SK-N-SH (cell line): ENCODE results near the gene GTF2F2. TPM values are rescaled to one million over a fixed set of nuclear protein-coding genes. Genes with fewer than 3 reads are reported as not detected.

Experiments used
- CTCF ChIA-PET: fragments of 300-600, 350-600 bp; formaldehyde crosslinking; extraction: SDS; loops from one replicate; lab custom pipeline; 2021; lab: Yijun Ruan, JAX
- POLR2A ChIA-PET: fragments of 350-600 bp; sonication (Branson Sonifier 250); formaldehyde crosslinking; extraction: SDS; loops from one replicate; lab custom pipeline; 2020; ENCODE audit warnings: antibody characterized with exemption, inconsistent platforms; lab: Yijun Ruan, JAX
- DNase-seq: peaks from one replicate; pipeline ENCODE4 v3.0.0; 2012
- H2AFZ ChIP-seq: fragments of 200-600 bp; sonication (generic); 2 replicates; pipeline ENCODE4 v1.8.1; 2016; ENCODE audit warnings: antibody characterized with exemption, mild to moderate bottlenecking, low read depth
- H3F3A ChIP-seq: fragments of 200-600 bp; sonication (generic); replicated peaks from 2 replicates; pipeline ENCODE3; 2016; ENCODE audit warnings: antibody characterized with exemption, mild to moderate bottlenecking; ENCODE audit not compliant: insufficient read depth
- H3K27ac ChIP-seq, 2 experiments: fragments of 200-500 bp in 1 of 2; fragments of 200-600 bp in 1 of 2; sonication (Bioruptor generic) in 1 of 2; sonication (generic), shearing (Covaris generic) in 1 of 2; 2 replicates each; pipeline versions ENCODE4 v1.5.1 to v1.6.1; 2014 to 2016; ENCODE audit warnings: low read depth in 2 of 2, inconsistent platforms in 1 of 2, low read length in 1 of 2, mild to moderate bottlenecking in 1 of 2, mixed read lengths in 1 of 2
- H3K27me3 ChIP-seq: fragments of 200-600 bp; sonication (generic), shearing (Covaris generic); 2 replicates; pipeline ENCODE4 v1.6.1; 2016; ENCODE audit warnings: mixed run types; ENCODE audit not compliant: insufficient read depth
- H3K36me3 ChIP-seq, 2 experiments: fragments of 200-500 bp in 1 of 2; fragments of 200-600 bp in 1 of 2; sonication (Bioruptor generic) in 1 of 2; sonication (generic) in 1 of 2; replicated peaks in 1 of 2; 2 replicates each; pipeline versions ENCODE3 to v1.5.1; 2014 to 2016; ENCODE audit warnings: low read length in 1 of 2, mild to moderate bottlenecking in 1 of 2; ENCODE audit not compliant: insufficient read depth in 2 of 2, control insufficient read depth in 1 of 2
- H3K4me1 ChIP-seq, 2 experiments: fragments of 200-500 bp in 1 of 2; fragments of 200-600 bp in 1 of 2; sonication (Bioruptor generic) in 1 of 2; sonication (generic), shearing (Covaris generic) in 1 of 2; 2 replicates each; pipeline versions ENCODE4 v1.5.1 to v1.6.1; 2014 to 2016; ENCODE audit warnings: low read depth in 1 of 2, low read length in 1 of 2, mixed run types in 1 of 2; ENCODE audit not compliant: insufficient read depth in 2 of 2, control insufficient read depth in 1 of 2
- H3K4me2 ChIP-seq: fragments of 200-600 bp; sonication (generic), shearing (Covaris generic); 2 replicates; pipeline ENCODE4 v1.6.1; 2017; ENCODE audit warnings: mixed run types
- H3K4me3 ChIP-seq, 2 experiments: fragments of 200-500 bp in 1 of 2; fragments of 200-600 bp in 1 of 2; sonication (Bioruptor generic) in 1 of 2; sonication (generic), shearing (Covaris generic) in 1 of 2; 2 replicates each; pipeline versions ENCODE4 v1.5.1 to v1.8.1; 2014 to 2016; ENCODE audit warnings: low read depth in 2 of 2, inconsistent platforms in 1 of 2, low read length in 1 of 2, mild to moderate bottlenecking in 1 of 2, mixed read lengths in 1 of 2, moderate library complexity in 1 of 2
- H3K79me2 ChIP-seq: fragments of 200-600 bp; sonication (generic); 2 replicates; pipeline ENCODE4 v1.8.1; 2017; ENCODE audit warnings: mild to moderate bottlenecking; ENCODE audit not compliant: insufficient read depth
- H3K9ac ChIP-seq: fragments of 200-600 bp; sonication (generic); 2 replicates; pipeline ENCODE4 v1.6.1; 2017; ENCODE audit warnings: mixed run types
- H3K9me2 ChIP-seq: fragments of 200-600 bp; sonication (generic); 2 replicates; pipeline ENCODE4 v1.6.1; 2017; ENCODE audit warnings: mixed run types
- H3K9me3 ChIP-seq: fragments of 200-600 bp; sonication (generic); 2 replicates; pipeline ENCODE4 v1.6.1; 2017; ENCODE audit warnings: mixed run types, mild to moderate bottlenecking, moderate library complexity
- H4K20me1 ChIP-seq: fragments of 200-600 bp; sonication (generic); 2 replicates; pipeline ENCODE4 v1.6.1; 2017; ENCODE audit warnings: mild to moderate bottlenecking, mixed run types; ENCODE audit not compliant: insufficient read depth
- EP300 ChIP-seq, 2 experiments: IDR thresholded peaks; 2 replicates each; pipeline versions ENCODE4 v1.4.0 to v1.6.1; 2012; ENCODE audit warnings: borderline replicate concordance in 1 of 2, low read depth in 1 of 2, low read length in 1 of 2
- EZH2phosphoT487 ChIP-seq: fragments of 200-600 bp; sonication (generic); IDR thresholded peaks from 2 replicates; pipeline ENCODE4 v1.6.1; 2017; ENCODE audit warnings: low read depth, mixed run types, mild to moderate bottlenecking, antibody characterized with exemption, moderate library complexity, borderline replicate concordance
- FOXJ3 ChIP-seq: sonication (generic); formaldehyde crosslinking; IDR thresholded peaks from 2 replicates; pipeline ENCODE4 v1.5.1; 2020; ENCODE audit warnings: mild to moderate bottlenecking, missing genetic modification reagents
- FOXM1 ChIP-seq: IDR thresholded peaks from 2 replicates; pipeline ENCODE4 v1.4.0; 2012; ENCODE audit warnings: low read depth, mild to moderate bottlenecking
- GATA2 ChIP-seq: sonication (generic); formaldehyde crosslinking; IDR thresholded peaks from 2 replicates; pipeline ENCODE4 v1.5.0; 2020; ENCODE audit warnings: mild to moderate bottlenecking, missing genetic modification reagents
- NFIC ChIP-seq: IDR thresholded peaks from 2 replicates; pipeline ENCODE4 v1.4.0; 2012; ENCODE audit warnings: borderline replicate concordance
- POLR2AphosphoS5 ChIP-seq: IDR thresholded peaks from 2 replicates; pipeline ENCODE4 v1.6.1; 2012; ENCODE audit warnings: low read depth, low read length
- SMC3 ChIP-seq: IDR thresholded peaks from 2 replicates; pipeline ENCODE4 v1.6.1; 2012; ENCODE audit warnings: low read depth, low read length, improper control_type of control experiment
- TAF1 ChIP-seq: IDR thresholded peaks from 2 replicates; pipeline ENCODE4 v1.6.1; 2012; ENCODE audit warnings: low read depth, mild to moderate bottlenecking, low read length, moderate library complexity, borderline replicate concordance
- TCF12 ChIP-seq: IDR thresholded peaks from 2 replicates; pipeline ENCODE4 v1.4.0; 2012
- TEAD4 ChIP-seq: IDR thresholded peaks from 2 replicates; pipeline ENCODE4 v1.4.0; 2012; ENCODE audit warnings: mild to moderate bottlenecking, borderline replicate concordance; ENCODE audit not compliant: insufficient read depth
- WGBS: methylation state at CpG from one replicate; pipeline ENCODE4 v1.1.6; 2017; ENCODE audit warnings: low lambda C conversion rate; 5-methylcytosine and 5-hydroxymethylcytosine counted together
- polyA plus RNA-seq, 3 experiments: library from polyadenylated mRNA; depleted of rRNA; stranded (reverse); fragments of >200 nt; gene quantifications; 2 replicates each; pipeline ENCODE4 v1.2.3, GENCODE V29; 2012
- TF ChIP-seq, protein P1 (sequence below): fragments of 150-350 bp; IDR thresholded peaks from 2 replicates; pipeline ENCODE4 v1.6.1; 2016; ENCODE audit warnings: mild to moderate bottlenecking, low read depth, low read length
- TF ChIP-seq, protein P2 (sequence below): IDR thresholded peaks from 2 replicates; pipeline ENCODE4; 2012
- TF ChIP-seq, protein P3 (sequence below): IDR thresholded peaks from 2 replicates; pipeline ENCODE4 v1.6.1; 2012; ENCODE audit warnings: mild to moderate bottlenecking, low read depth, low read length, moderate library complexity
- TF ChIP-seq, protein P4 (sequence below): fragments of 150-350 bp; IDR thresholded peaks from 2 replicates; pipeline ENCODE4 v1.6.1; 2017; ENCODE audit warnings: antibody characterized with exemption, low read length, low read depth, borderline replicate concordance

Gene GTF2F2
- polyA plus RNA-seq, 1 of the 3 experiments (the other 2 are of a cell fraction) = 24.2 TPM

DNA sequence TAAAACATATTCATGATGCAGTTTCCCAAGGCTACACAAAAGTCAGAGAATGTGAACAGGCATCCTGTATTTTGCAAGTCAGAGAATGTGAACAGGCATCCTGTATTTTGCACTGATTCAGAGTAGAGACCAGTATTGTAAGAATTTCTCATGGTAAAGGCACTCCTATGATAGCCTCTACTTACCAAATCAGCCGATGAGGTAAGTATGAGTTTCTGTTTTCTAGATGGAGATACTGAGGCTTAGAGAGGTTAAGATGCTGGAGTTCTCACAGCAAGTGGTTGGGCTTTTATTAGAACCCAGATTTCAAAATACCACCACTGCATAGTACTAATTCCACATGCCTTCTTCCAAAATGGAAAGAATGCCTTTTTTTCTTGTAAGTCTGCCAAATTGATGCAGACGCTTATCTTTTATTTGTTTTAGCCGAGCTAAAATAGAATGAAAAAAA is 208.4 kb downstream of the GTF2F2 start:
- no peak overlapping the region for H2AFZ ChIP-seq
- DNase-seq = no peak
- peaks cover 18% of the 10 kb centered on the region for H4K20me1 ChIP-seq
- POLR2A ChIA-PET = no interaction called here
- H3K36me3 ChIP-seq = peaks cover 0 to 1% of the 10 kb centered on the region in 2 experiments
- peak overlapping the region; percentile 67 for H3K4me2 ChIP-seq
- H3K4me3 ChIP-seq = no peak overlapping the region
- 41% methylated on average over 3 of the region's 3 CpGs for WGBS
- no peaks in the 10 kb centered on the region for H3K9me2 ChIP-seq
- TF ChIP-seq, protein P1, sequence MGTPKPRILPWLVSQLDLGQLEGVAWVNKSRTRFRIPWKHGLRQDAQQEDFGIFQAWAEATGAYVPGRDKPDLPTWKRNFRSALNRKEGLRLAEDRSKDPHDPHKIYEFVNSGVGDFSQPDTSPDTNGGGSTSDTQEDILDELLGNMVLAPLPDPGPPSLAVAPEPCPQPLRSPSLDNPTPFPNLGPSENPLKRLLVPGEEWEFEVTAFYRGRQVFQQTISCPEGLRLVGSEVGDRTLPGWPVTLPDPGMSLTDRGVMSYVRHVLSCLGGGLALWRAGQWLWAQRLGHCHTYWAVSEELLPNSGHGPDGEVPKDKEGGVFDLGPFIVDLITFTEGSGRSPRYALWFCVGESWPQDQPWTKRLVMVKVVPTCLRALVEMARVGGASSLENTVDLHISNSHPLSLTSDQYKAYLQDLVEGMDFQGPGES = no peak
- TF ChIP-seq SMC3 (no peak), GATA2 (CRISPR knock-in tag) (no peak), EZH2phosphoT487 (no peak), NFIC (peak; percentile 55; the same call in 1 of the 2 replicates), TEAD4 (no peak), EP300 (IDR thresholded peaks at IDR 0.05; ENCODE audit: borderline replicate concordance in 1 of 2, low read depth in 1 of 2, low read length in 1 of 2) (no peak), TCF12 (0 out of 2 replicates have a peak, but pooled peaks have one; percentile 15), TAF1 (no peak), FOXM1 (no peak), POLR2AphosphoS5 (no peak), FOXJ3 (CRISPR knock-in tag) (no peak)
- TF ChIP-seq, protein P2, sequence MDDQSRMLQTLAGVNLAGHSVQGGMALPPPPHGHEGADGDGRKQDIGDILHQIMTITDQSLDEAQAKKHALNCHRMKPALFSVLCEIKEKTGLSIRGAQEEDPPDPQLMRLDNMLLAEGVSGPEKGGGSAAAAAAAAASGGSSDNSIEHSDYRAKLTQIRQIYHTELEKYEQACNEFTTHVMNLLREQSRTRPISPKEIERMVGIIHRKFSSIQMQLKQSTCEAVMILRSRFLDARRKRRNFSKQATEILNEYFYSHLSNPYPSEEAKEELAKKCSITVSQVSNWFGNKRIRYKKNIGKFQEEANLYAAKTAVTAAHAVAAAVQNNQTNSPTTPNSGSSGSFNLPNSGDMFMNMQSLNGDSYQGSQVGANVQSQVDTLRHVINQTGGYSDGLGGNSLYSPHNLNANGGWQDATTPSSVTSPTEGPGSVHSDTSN = no peak
- TF ChIP-seq, protein P3, sequence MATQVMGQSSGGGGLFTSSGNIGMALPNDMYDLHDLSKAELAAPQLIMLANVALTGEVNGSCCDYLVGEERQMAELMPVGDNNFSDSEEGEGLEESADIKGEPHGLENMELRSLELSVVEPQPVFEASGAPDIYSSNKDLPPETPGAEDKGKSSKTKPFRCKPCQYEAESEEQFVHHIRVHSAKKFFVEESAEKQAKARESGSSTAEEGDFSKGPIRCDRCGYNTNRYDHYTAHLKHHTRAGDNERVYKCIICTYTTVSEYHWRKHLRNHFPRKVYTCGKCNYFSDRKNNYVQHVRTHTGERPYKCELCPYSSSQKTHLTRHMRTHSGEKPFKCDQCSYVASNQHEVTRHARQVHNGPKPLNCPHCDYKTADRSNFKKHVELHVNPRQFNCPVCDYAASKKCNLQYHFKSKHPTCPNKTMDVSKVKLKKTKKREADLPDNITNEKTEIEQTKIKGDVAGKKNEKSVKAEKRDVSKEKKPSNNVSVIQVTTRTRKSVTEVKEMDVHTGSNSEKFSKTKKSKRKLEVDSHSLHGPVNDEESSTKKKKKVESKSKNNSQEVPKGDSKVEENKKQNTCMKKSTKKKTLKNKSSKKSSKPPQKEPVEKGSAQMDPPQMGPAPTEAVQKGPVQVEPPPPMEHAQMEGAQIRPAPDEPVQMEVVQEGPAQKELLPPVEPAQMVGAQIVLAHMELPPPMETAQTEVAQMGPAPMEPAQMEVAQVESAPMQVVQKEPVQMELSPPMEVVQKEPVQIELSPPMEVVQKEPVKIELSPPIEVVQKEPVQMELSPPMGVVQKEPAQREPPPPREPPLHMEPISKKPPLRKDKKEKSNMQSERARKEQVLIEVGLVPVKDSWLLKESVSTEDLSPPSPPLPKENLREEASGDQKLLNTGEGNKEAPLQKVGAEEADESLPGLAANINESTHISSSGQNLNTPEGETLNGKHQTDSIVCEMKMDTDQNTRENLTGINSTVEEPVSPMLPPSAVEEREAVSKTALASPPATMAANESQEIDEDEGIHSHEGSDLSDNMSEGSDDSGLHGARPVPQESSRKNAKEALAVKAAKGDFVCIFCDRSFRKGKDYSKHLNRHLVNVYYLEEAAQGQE = no peak
- TF ChIP-seq, protein P4, sequence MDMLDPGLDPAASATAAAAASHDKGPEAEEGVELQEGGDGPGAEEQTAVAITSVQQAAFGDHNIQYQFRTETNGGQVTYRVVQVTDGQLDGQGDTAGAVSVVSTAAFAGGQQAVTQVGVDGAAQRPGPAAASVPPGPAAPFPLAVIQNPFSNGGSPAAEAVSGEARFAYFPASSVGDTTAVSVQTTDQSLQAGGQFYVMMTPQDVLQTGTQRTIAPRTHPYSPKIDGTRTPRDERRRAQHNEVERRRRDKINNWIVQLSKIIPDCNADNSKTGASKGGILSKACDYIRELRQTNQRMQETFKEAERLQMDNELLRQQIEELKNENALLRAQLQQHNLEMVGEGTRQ = no peak
- TF ChIP-seq, all 33 proteins: peak for 2
- H3K27me3 ChIP-seq = no peaks in the 10 kb centered on the region
- peak overlapping the region in 1 of 2 experiments; percentile 86; a peak in 2 of 4 replicates for H3K27ac ChIP-seq
- no peaks in the 10 kb centered on the region for H3K79me2 ChIP-seq
- H3K4me1 ChIP-seq = peaks cover 5 to 62% of the 10 kb centered on the region in 2 experiments
- no peaks in the 10 kb centered on the region for H3K9me3 ChIP-seq
- H3F3A ChIP-seq = peaks cover 66% of the 10 kb centered on the region
- CTCF ChIA-PET = interaction anchor here (1.5 kb wide), 1 partner anchor 282 kb away, joined by 7 read pairs; no protein-coding TSS in a partner anchor
- no peak overlapping the region for H3K9ac ChIP-seq
